SK-N-SH treated with all-trans-retinoic acid at 6 μM for 48 hours (cell line): Measurements from ENCODE around the gene NBEAL1.
"Not testable (repeated sequence)": the region's sequence is repeated elsewhere in the genome, so short reads cannot be mapped to it uniquely, and the experiment has no call there.

Experiments
- ATAC-seq: fragments of 200-7000 bp; cut with Tn5 transposase; 3 replicates; pipeline ENCODE4 v1.9.1; 2020; ENCODE audit warnings: mild to moderate bottlenecking, moderate library complexity
- ARNTL ChIP-seq: fragments of 450-650 bp; formaldehyde crosslinking; IDR thresholded peaks from 2 replicates; pipeline ENCODE4 v1.5.0; 2020; ENCODE audit warnings: low read depth, mild to moderate bottlenecking, moderate library complexity, borderline replicate concordance
- BACH2 ChIP-seq: fragments of 250-450 bp; sonication (Bioruptor Pico); IDR thresholded peaks from 2 replicates; pipeline ENCODE4 v1.9.0; 2021; ENCODE audit warnings: mild to moderate bottlenecking, borderline replicate concordance
- CSDC2 ChIP-seq: fragments of 250-450 bp; sonication (Bioruptor Pico); IDR thresholded peaks from 2 replicates; pipeline ENCODE4 v1.5.0; 2020; ENCODE audit warnings: mild to moderate bottlenecking, moderate library complexity
- CSRNP3 ChIP-seq: fragments of 250-450 bp; sonication (Bioruptor Pico); IDR thresholded peaks from 2 replicates; pipeline ENCODE4 v1.5.1; 2021; ENCODE audit warnings: mild to moderate bottlenecking, moderate library complexity
- ESRRG ChIP-seq: fragments of 250-450 bp; sonication (Bioruptor Pico); IDR thresholded peaks from 2 replicates; pipeline ENCODE4 v1.6.1; 2021; ENCODE audit warnings: mild to moderate bottlenecking
- GLIS3 ChIP-seq: fragments of 250-450 bp; sonication (Bioruptor Pico); IDR thresholded peaks from 2 replicates; pipeline ENCODE4 v1.5.0; 2020; ENCODE audit warnings: mild to moderate bottlenecking, moderate library complexity
- ISL1 ChIP-seq: fragments of 250-450 bp; sonication (Bioruptor Pico); IDR thresholded peaks from 2 replicates; pipeline ENCODE4 v2.1.2; 2022; ENCODE audit warnings: mild to moderate bottlenecking, moderate library complexity
- OSR1 ChIP-seq: fragments of 250-450 bp; sonication (Bioruptor Pico); IDR thresholded peaks from 2 replicates; pipeline ENCODE4 v1.8.0; 2022; ENCODE audit warnings: moderate library complexity, mild to moderate bottlenecking, inconsistent platforms
- PPARA ChIP-seq: fragments of 250-450 bp; sonication (Bioruptor Pico); IDR thresholded peaks from 2 replicates; pipeline ENCODE4 v1.5.0; 2020; ENCODE audit warnings: mild to moderate bottlenecking, borderline replicate concordance
- RARB ChIP-seq: fragments of 250-450 bp; sonication (Bioruptor Pico); IDR thresholded peaks from 2 replicates; pipeline ENCODE4 v1.8.0; 2021; ENCODE audit warnings: mild to moderate bottlenecking, moderate library complexity
- SNAI2 ChIP-seq: fragments of 250-450 bp; sonication (Bioruptor Pico); IDR thresholded peaks from 2 replicates; pipeline ENCODE4 v1.5.0; 2020; ENCODE audit warnings: mild to moderate bottlenecking, moderate library complexity
- TOX ChIP-seq: fragments of 250-450 bp; sonication (Bioruptor Pico); IDR thresholded peaks from 2 replicates; pipeline ENCODE4 v1.8.0; 2021; ENCODE audit warnings: mild to moderate bottlenecking, moderate library complexity, borderline replicate concordance
- ZC3H10 ChIP-seq: fragments of 250-450 bp; sonication (Bioruptor Pico); IDR thresholded peaks from 2 replicates; pipeline ENCODE4 v1.5.1; 2021; ENCODE audit warnings: mild to moderate bottlenecking, moderate library complexity
- ZFP3 ChIP-seq: fragments of 250-450 bp; sonication (Bioruptor Pico); IDR thresholded peaks from 2 replicates; pipeline ENCODE4 v1.5.0; 2020; ENCODE audit warnings: mild to moderate bottlenecking, moderate library complexity
- ZFP30 ChIP-seq: fragments of 450-650 bp; formaldehyde crosslinking; IDR thresholded peaks from 2 replicates; pipeline ENCODE4 v1.5.0; 2022; ENCODE audit warnings: mild to moderate bottlenecking, moderate library complexity
- ZNF565 ChIP-seq: fragments of 450-650 bp; formaldehyde crosslinking; conservative IDR thresholded peaks from 2 replicates; pipeline ENCODE4 v1.5.0; 2020; ENCODE audit warnings: low read depth, mild to moderate bottlenecking, moderate library complexity
- ZNF70 ChIP-seq: fragments of 450-650 bp; formaldehyde crosslinking; IDR thresholded peaks from 2 replicates; pipeline ENCODE4 v1.5.0; 2020; ENCODE audit warnings: mild to moderate bottlenecking, moderate library complexity
- ZNF8 ChIP-seq: fragments of 450-650 bp; formaldehyde crosslinking; IDR thresholded peaks from 2 replicates; pipeline ENCODE4 v1.5.0; 2020; ENCODE audit warnings: mild to moderate bottlenecking, moderate library complexity
- TF ChIP-seq, protein P1 (sequence below): fragments of 250-450 bp; sonication (Bioruptor Pico); IDR thresholded peaks from 2 replicates; pipeline ENCODE4 v1.8.0; 2021; ENCODE audit warnings: low read depth, mild to moderate bottlenecking, moderate library complexity, borderline replicate concordance
- TF ChIP-seq, protein P2 (sequence below): fragments of 250-450 bp; sonication (Bioruptor Pico); IDR thresholded peaks from 2 replicates; pipeline ENCODE4 v1.5.0; 2020; ENCODE audit warnings: mild to moderate bottlenecking, moderate library complexity
- TF ChIP-seq, protein P3 (sequence below): fragments of 250-450 bp; sonication (Bioruptor Pico); IDR thresholded peaks from 2 replicates; pipeline ENCODE4 v1.8.0; 2020; ENCODE audit warnings: mild to moderate bottlenecking, moderate library complexity, borderline replicate concordance

Gene NBEAL1

DNA sequence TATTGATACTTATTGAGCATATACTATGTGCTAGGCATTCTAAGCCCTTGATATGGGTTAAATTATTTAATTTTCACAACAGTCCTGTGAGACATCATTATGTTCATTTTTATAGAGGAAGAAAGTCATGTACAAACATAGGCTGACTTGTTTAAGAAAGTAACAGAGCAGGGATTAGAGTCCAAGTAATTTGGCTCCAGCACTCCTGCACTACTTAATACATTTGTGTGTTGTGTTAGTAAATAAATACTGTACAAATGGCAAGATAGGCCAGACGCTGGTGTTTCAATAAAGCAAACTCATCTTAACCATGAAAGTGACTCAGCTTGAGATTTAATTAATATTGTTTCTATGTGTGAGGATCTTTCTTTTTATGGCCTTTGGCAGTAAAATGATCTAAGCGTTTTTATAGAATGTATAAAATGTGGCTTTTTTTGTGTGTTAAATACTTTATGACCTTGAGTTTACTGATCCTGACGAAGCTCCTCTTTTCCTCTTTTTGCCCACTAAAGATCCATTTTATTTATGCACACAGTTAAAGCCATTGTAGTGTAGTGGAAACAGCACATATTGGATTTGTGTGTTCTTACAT is 21.3 kb downstream of the NBEAL1 start (continued):
- TF ChIP-seq TOX (CRISPR knock-in tag): no peak
- TF ChIP-seq ESRRG: no peak
- no peak for TF ChIP-seq OSR1 (CRISPR knock-in tag)
- no peak for TF ChIP-seq ARNTL (CRISPR knock-in tag)

- TF ChIP-seq ZNF8 (CRISPR knock-in tag) (no peak), SNAI2 (no peak), ZFP30 (CRISPR knock-in tag) (no peak), BACH2 (CRISPR knock-in tag) (no peak), TOX (CRISPR knock-in tag) (no peak), ISL1 (CRISPR knock-in tag) (no peak), PPARA (CRISPR knock-in tag) (no peak), CSDC2 (no peak), ZFP3 (no peak), GLIS3 (CRISPR knock-in tag) (no peak), ESRRG (no peak), ZNF70 (no peak)
- TF ChIP-seq, protein P1, sequence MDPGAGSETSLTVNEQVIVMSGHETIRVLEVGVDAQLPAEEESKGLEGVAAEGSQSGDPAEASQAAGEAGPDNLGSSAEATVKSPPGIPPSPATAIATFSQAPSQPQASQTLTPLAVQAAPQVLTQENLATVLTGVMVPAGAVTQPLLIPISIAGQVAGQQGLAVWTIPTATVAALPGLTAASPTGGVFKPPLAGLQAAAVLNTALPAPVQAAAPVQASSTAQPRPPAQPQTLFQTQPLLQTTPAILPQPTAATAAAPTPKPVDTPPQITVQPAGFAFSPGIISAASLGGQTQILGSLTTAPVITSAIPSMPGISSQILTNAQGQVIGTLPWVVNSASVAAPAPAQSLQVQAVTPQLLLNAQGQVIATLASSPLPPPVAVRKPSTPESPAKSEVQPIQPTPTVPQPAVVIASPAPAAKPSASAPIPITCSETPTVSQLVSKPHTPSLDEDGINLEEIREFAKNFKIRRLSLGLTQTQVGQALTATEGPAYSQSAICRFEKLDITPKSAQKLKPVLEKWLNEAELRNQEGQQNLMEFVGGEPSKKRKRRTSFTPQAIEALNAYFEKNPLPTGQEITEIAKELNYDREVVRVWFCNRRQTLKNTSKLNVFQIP (CRISPR knock-in tag): no peak
- TF ChIP-seq, protein P2, sequence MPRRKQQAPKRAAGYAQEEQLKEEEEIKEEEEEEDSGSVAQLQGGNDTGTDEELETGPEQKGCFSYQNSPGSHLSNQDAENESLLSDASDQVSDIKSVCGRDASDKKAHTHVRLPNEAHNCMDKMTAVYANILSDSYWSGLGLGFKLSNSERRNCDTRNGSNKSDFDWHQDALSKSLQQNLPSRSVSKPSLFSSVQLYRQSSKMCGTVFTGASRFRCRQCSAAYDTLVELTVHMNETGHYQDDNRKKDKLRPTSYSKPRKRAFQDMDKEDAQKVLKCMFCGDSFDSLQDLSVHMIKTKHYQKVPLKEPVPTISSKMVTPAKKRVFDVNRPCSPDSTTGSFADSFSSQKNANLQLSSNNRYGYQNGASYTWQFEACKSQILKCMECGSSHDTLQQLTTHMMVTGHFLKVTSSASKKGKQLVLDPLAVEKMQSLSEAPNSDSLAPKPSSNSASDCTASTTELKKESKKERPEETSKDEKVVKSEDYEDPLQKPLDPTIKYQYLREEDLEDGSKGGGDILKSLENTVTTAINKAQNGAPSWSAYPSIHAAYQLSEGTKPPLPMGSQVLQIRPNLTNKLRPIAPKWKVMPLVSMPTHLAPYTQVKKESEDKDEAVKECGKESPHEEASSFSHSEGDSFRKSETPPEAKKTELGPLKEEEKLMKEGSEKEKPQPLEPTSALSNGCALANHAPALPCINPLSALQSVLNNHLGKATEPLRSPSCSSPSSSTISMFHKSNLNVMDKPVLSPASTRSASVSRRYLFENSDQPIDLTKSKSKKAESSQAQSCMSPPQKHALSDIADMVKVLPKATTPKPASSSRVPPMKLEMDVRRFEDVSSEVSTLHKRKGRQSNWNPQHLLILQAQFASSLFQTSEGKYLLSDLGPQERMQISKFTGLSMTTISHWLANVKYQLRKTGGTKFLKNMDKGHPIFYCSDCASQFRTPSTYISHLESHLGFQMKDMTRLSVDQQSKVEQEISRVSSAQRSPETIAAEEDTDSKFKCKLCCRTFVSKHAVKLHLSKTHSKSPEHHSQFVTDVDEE (CRISPR knock-in tag): no peak
- TF ChIP-seq, protein P3, sequence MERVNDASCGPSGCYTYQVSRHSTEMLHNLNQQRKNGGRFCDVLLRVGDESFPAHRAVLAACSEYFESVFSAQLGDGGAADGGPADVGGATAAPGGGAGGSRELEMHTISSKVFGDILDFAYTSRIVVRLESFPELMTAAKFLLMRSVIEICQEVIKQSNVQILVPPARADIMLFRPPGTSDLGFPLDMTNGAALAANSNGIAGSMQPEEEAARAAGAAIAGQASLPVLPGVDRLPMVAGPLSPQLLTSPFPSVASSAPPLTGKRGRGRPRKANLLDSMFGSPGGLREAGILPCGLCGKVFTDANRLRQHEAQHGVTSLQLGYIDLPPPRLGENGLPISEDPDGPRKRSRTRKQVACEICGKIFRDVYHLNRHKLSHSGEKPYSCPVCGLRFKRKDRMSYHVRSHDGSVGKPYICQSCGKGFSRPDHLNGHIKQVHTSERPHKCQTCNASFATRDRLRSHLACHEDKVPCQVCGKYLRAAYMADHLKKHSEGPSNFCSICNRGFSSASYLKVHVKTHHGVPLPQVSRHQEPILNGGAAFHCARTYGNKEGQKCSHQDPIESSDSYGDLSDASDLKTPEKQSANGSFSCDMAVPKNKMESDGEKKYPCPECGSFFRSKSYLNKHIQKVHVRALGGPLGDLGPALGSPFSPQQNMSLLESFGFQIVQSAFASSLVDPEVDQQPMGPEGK: no peak
- TF ChIP-seq, all 23 proteins: peak for 0
- no peak for ATAC-seq
Measured at GRCh38 chr2:203037026-203037425, 22.4 kb downstream of the NBEAL1 start.

- TF ChIP-seq, protein P2 (CRISPR knock-in tag): no peak
- no peak for TF ChIP-seq ISL1 (CRISPR knock-in tag)
- TF ChIP-seq CSDC2: no peak
- no peak for TF ChIP-seq ESRRG
- TF ChIP-seq ZNF70: no peak
- no peak for TF ChIP-seq ARNTL (CRISPR knock-in tag)
- no peak for TF ChIP-seq ZFP3
- TF ChIP-seq ZC3H10: no peak
- TF ChIP-seq, protein P3: no peak
- TF ChIP-seq SNAI2: no peak
- TF ChIP-seq GLIS3 (CRISPR knock-in tag): no peak
- no peak for TF ChIP-seq OSR1 (CRISPR knock-in tag)
- no peak for TF ChIP-seq ZNF565
- TF ChIP-seq, protein P1 (CRISPR knock-in tag): no peak
- no peak for TF ChIP-seq RARB
- TF ChIP-seq TOX (CRISPR knock-in tag): no peak
- TF ChIP-seq BACH2 (CRISPR knock-in tag): no peak
- no peak for TF ChIP-seq ZNF8 (CRISPR knock-in tag)
- no peak for TF ChIP-seq PPARA (CRISPR knock-in tag)
- TF ChIP-seq CSRNP3 (CRISPR knock-in tag): no peak
- no peak for ATAC-seq
Measured at GRCh38 chr2:203038586-203038985, 23.9 kb downstream of the NBEAL1 start.

GRCh38 chr2:203039211-203039610 is 24.5 kb downstream of the NBEAL1 start:
- ATAC-seq: not testable (repeated sequence)
